A549 (cell line): ENCODE measurements around the gene RNU6-9. TPM values are rescaled to one million over a fixed set of nuclear protein-coding genes. Genes with fewer than 3 reads are reported as not detected.

Experiments used
- ATAC-seq, 2 experiments: fragments of 200-7000 bp in 1 of 2; fragments of >200 bp in 1 of 2; cut with Nextera tagmentation in 1 of 2; cut with Tn5 transposase in 1 of 2; 3 replicates each; pipeline versions ENCODE4 v1.8.0 to v1.9.1; 2018 to 2020; ENCODE audit warnings: mild to moderate bottlenecking in 1 of 2, moderate library complexity in 1 of 2
- CTCF ChIA-PET: fragments of 300-600 bp; sonication (Branson Sonifier 250); formaldehyde crosslinking; extraction: SDS; loops from one replicate; lab custom pipeline; 2021; ENCODE audit warnings: antibody characterized with exemption, inconsistent platforms; lab: Yijun Ruan, JAX
- POLR2A ChIA-PET: fragments of 350-600 bp; formaldehyde crosslinking; extraction: SDS; loops from one replicate; lab custom pipeline; 2021; ENCODE audit warnings: antibody characterized with exemption, inconsistent platforms; lab: Yijun Ruan, JAX
- DNase-seq, 2 experiments: peaks; one replicate each; pipeline versions ENCODE4 v3.0.0 to v3.0.0-alpha.2; 2011 to 2016; ENCODE audit warnings: low read depth in 1 of 2, low spot score in 1 of 2
- FAIRE-seq: peaks from 2 replicates; lab custom pipeline; 2011; peaks lifted over from hg19 to GRCh38; lab: Jason Lieb, UNC
- H3K27ac ChIP-seq, 2 experiments: fragments of >200 bp; sonication (Bioruptor Twin); formaldehyde crosslinking; 3 replicates each; pipeline ENCODE4 v1.5.1; 2016 to 2017
- H3K4me1 ChIP-seq: fragments of >200 bp; sonication (Bioruptor Twin); formaldehyde crosslinking; 3 replicates; pipeline ENCODE4 v1.6.1; 2016
- H3K4me2 ChIP-seq: fragments of >200 bp; sonication (Bioruptor Twin); formaldehyde crosslinking; 3 replicates; pipeline ENCODE4 v1.6.1; 2016
- H3K4me3 ChIP-seq: fragments of >200 bp; sonication (Bioruptor Twin); formaldehyde crosslinking; 3 replicates; pipeline ENCODE4 v1.5.1; 2016
- H3K9me3 ChIP-seq: fragments of >200 bp; sonication (Bioruptor Twin); formaldehyde crosslinking; 3 replicates; pipeline ENCODE4 v1.6.1; 2016
- ATOH8 ChIP-seq: fragments of 250-450 bp; sonication (Bioruptor Pico); IDR thresholded peaks from 2 replicates; pipeline ENCODE4 v1.5.0; 2020; ENCODE audit warnings: low read depth, mild to moderate bottlenecking, moderate library complexity
- BHLHE40 ChIP-seq: IDR thresholded peaks from 2 replicates; pipeline ENCODE4 v1.6.1; 2012; ENCODE audit warnings: low read depth, low read length, inconsistent platforms
- CHD4 ChIP-seq: fragments of 200-600 bp; sonication (generic); IDR thresholded peaks from 2 replicates; pipeline ENCODE4 v1.6.1; 2016; ENCODE audit warnings: antibody characterized with exemption, mild to moderate bottlenecking, borderline replicate concordance
- ELK1 ChIP-seq: fragments of 150-350 bp; IDR thresholded peaks from 2 replicates; pipeline ENCODE4 v1.6.1; 2014; ENCODE audit warnings: low read depth, mild to moderate bottlenecking, low read length
- EP300 ChIP-seq, 2 experiments: fragments of >200 bp; sonication (Bioruptor Twin); formaldehyde crosslinking; IDR thresholded peaks; 2 replicates in 1 of 2; 3 replicates in 1 of 2; pipeline ENCODE4 v1.6.1; 2016 to 2017
- ESRRA ChIP-seq: fragments of 150-350 bp; IDR thresholded peaks from 2 replicates; pipeline ENCODE4 v1.6.1; 2014; ENCODE audit warnings: mild to moderate bottlenecking, low read length, borderline replicate concordance
- FOSL2 ChIP-seq, 2 experiments: fragments of 450-650 bp in 1 of 2; fragments of >200 bp in 1 of 2; sonication (Bioruptor Twin) in 1 of 2; formaldehyde crosslinking; IDR thresholded peaks; 2 replicates each; pipeline versions ENCODE4 v1.5.0 to v1.6.1; 2016 to 2020; ENCODE audit warnings: mild to moderate bottlenecking in 1 of 2, moderate library complexity in 1 of 2
- GATA3 ChIP-seq: IDR thresholded peaks from 2 replicates; pipeline ENCODE4 v1.6.1; 2012; ENCODE audit warnings: borderline replicate concordance
- HES2 ChIP-seq: fragments of >200 bp; sonication (Bioruptor Twin); formaldehyde crosslinking; IDR thresholded peaks from 2 replicates; pipeline ENCODE4 v1.6.1; 2016
- HOXB13 ChIP-seq: fragments of 250-450 bp; sonication (Bioruptor Pico); IDR thresholded peaks from 2 replicates; pipeline ENCODE4 v1.5.0; 2020; ENCODE audit warnings: low read depth, mild to moderate bottlenecking, moderate library complexity
- JUN ChIP-seq, 2 experiments: fragments of >200 bp; sonication (Bioruptor Twin); formaldehyde crosslinking; IDR thresholded peaks; 2 replicates in 1 of 2; 3 replicates in 1 of 2; pipeline ENCODE4 v1.6.1; 2016 to 2017
- MAX ChIP-seq: IDR thresholded peaks from 2 replicates; pipeline ENCODE4 v1.6.1; 2012
- PBX3 ChIP-seq: IDR thresholded peaks from 2 replicates; pipeline ENCODE4 v1.6.1; 2012
- POLR2AphosphoS2 ChIP-seq: conservative IDR thresholded peaks from 2 replicates; pipeline ENCODE4 v1.6.1; 2012; ENCODE audit warnings: low read length, improper control_type of control experiment, inconsistent platforms
- RAD21 ChIP-seq, 2 experiments: fragments of >200 bp in 1 of 2; sonication (Bioruptor Twin) in 1 of 2; formaldehyde crosslinking in 1 of 2; IDR thresholded peaks in 1 of 2; conservative IDR thresholded peaks in 1 of 2; 2 replicates in 1 of 2; 3 replicates in 1 of 2; pipeline ENCODE4 v1.6.1; 2012 to 2018; ENCODE audit warnings: inconsistent platforms in 1 of 2
- RCOR1 ChIP-seq: fragments of 150-350 bp; IDR thresholded peaks from 2 replicates; pipeline ENCODE4 v1.6.1; 2014; ENCODE audit warnings: antibody characterized with exemption, low read length, low read depth
- REST ChIP-seq: fragments of 200-600 bp; sonication (generic); IDR thresholded peaks from 2 replicates; pipeline ENCODE4 v1.6.1; 2016; ENCODE audit warnings: antibody characterized with exemption, mild to moderate bottlenecking, moderate library complexity
- RNF2 ChIP-seq: fragments of 200-600 bp; sonication (generic); IDR thresholded peaks from 2 replicates; pipeline ENCODE4 v1.6.1; 2016; ENCODE audit warnings: low read depth, mild to moderate bottlenecking, antibody characterized with exemption, moderate library complexity, borderline replicate concordance
- TFCP2L1 ChIP-seq: fragments of 250-450 bp; sonication (Bioruptor Pico); IDR thresholded peaks from 2 replicates; pipeline ENCODE4 v1.5.0; 2021; ENCODE audit warnings: mild to moderate bottlenecking
- TP53 ChIP-seq: fragments of 250-450 bp; sonication (Bioruptor Pico); IDR thresholded peaks from 2 replicates; pipeline ENCODE4 v1.5.0; 2021; ENCODE audit warnings: mild to moderate bottlenecking, moderate library complexity
- ZC3H11A ChIP-seq: fragments of 450-650 bp; IDR thresholded peaks from 2 replicates; pipeline ENCODE4 v1.6.1; 2014; ENCODE audit warnings: antibody characterized with exemption, mild to moderate bottlenecking
- ZFP36 ChIP-seq: fragments of 450-650 bp; IDR thresholded peaks from 2 replicates; pipeline ENCODE4 v1.6.1; 2014; ENCODE audit warnings: borderline replicate concordance; ENCODE audit not compliant: partially characterized antibody
- ZSCAN20 ChIP-seq: fragments of 250-450 bp; sonication (Bioruptor Pico); IDR thresholded peaks from 2 replicates; pipeline ENCODE4 v1.8.0; 2022; ENCODE audit warnings: mild to moderate bottlenecking, moderate library complexity
- WGBS: methylation state at CpG from one replicate; pipeline ENCODE4 v1.1.6; 2017; ENCODE audit errors: missing lambda C conversion rate; 5-methylcytosine and 5-hydroxymethylcytosine counted together
- polyA plus RNA-seq, 4 experiments: library from polyadenylated mRNA; depleted of rRNA in 3 of 4; stranded (reverse); fragments of >200 nt; fragmentation: RNase III in 1 of 4; extraction: RNeasy Plus Mini Kit Qiagen cat#74134 plus additional on column Dnase treatment in 1 of 4; gene quantifications; 2 replicates in 3 of 4; 3 replicates in 1 of 4; pipeline ENCODE4 v1.2.3, GENCODE V29; 2011 to 2017

Gene RNU6-9
- polyA plus RNA-seq, 2 of the 4 experiments (the other 2 are of a cell fraction): not detected

- H3K9me3 ChIP-seq: no peaks in the 10 kb centered on the region
- H3K4me1 ChIP-seq: peaks cover 5% of the 10 kb centered on the region; the same call in 1 of the 3 replicates
- H3K4me2 ChIP-seq: no peak overlapping the region
- no peak overlapping the region for H3K27ac ChIP-seq
- TF ChIP-seq ATOH8 (CRISPR knock-in tag) (no peak), RNF2 (no peak), TP53 (no peak), TFCP2L1 (CRISPR knock-in tag) (no peak), HES2 (no peak), EP300 (IDR thresholded peaks at IDR 0.05) (no peak), FOSL2 (IDR thresholded peaks at IDR 0.05) (no peak), FOSL2 (CRISPR knock-in tag; IDR thresholded peaks at IDR 0.05) (no peak), ZSCAN20 (CRISPR knock-in tag) (no peak), PBX3 (no peak), ZC3H11A (no peak), JUN (IDR thresholded peaks at IDR 0.05) (no peak), RCOR1 (no peak)
- ATAC-seq (no peak), FAIRE-seq (no peak), DNase-seq (no peak)
- POLR2A ChIA-PET: no interaction called here
- H3K4me3 ChIP-seq: no peak overlapping the region
- CTCF ChIA-PET: interaction anchor here (0.8 to 1.2 kb wide), 2 partner anchors 14 to 18 kb away, joined by 3 to 4 read pairs; no protein-coding TSS in a partner anchor
- 62% methylated on average over 10 of the region's 32 CpGs for WGBS
Observed at GRCh38 chr19:903266-903797, 10.0 kb downstream of the RNU6-9 start.

- H3K27ac ChIP-seq: no peak overlapping the region
- H3K4me3 ChIP-seq: no peak overlapping the region
- TF ChIP-seq HOXB13 (CRISPR knock-in tag): no peak
- TF ChIP-seq RAD21 (conservative IDR thresholded peaks at IDR 0.05 in 1 of 2, IDR thresholded peaks at IDR 0.05 in 1 of 2): no peak
- no peak for TF ChIP-seq PBX3
- TF ChIP-seq ZFP36: no peak
- TF ChIP-seq, all 56 proteins: peak for 0
- FAIRE-seq (no peak), ATAC-seq (no peak), DNase-seq (no peak)
- Histone ChIP-seq H3K9me3 (no peaks in the 10 kb centered on the region), H3K4me2 (no peak overlapping the region), H3K4me1 (peaks cover 17% of the 10 kb centered on the region)
- ChIA-PET POLR2A (no interaction called here), CTCF (interaction anchor here (0.8 kb wide), 1 partner anchor 8 kb away, joined by 4 read pairs; no protein-coding TSS in a partner anchor)
- WGBS: 90% methylated on average over 8 of the region's 8 CpGs
Observed at GRCh38 chr19:904545-904944, 11.3 kb downstream of the RNU6-9 start.

- POLR2A ChIA-PET: no interaction called here
- Histone ChIP-seq H3K27ac (no peak overlapping the region), H3K4me3 (no peak overlapping the region), H3K4me2 (no peak overlapping the region), H3K4me1 (peaks cover 17% of the 10 kb centered on the region), H3K9me3 (no peaks in the 10 kb centered on the region)
- CTCF ChIA-PET: interaction anchor here (1.0 to 1.4 kb wide), 3 partner anchors 9 to 16 kb away, joined by 3 to 8 read pairs (median 4); no protein-coding TSS in a partner anchor
- FAIRE-seq: no peak
- no peak for ATAC-seq
- no peak for DNase-seq
- WGBS: 97% methylated on average over 7 of the region's 7 CpGs
- TF ChIP-seq MAX (no peak), REST (no peak), ELK1 (no peak), RNF2 (no peak), BHLHE40 (no peak), HES2 (no peak), GATA3 (no peak), ESRRA (no peak), POLR2AphosphoS2 (no peak), CHD4 (no peak), TFCP2L1 (CRISPR knock-in tag) (no peak)
Observed at GRCh38 chr19:906480-906879, 13.2 kb downstream of the RNU6-9 start.
